Measurements from ENCODE around the gene PITPNM3.

DNA sequence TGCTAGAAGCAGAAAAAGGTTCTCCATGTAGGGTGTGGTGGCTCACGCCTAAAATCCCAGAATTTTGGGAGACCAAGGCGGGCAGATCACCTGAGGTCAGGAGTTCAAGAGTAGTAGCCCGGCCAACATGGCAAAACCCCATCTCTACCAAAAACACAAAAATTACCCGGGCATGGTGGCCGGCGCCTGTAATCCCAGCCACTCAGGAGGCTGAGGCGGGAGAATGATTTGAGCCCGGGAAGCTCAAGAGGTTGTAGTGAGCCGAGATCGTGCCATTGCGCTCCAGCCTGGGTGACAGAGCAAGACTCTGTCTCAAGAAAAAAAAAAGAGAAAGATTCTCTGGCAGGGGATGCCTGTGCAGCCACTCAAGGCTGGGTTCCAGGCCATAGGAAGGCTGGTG lies 54.2 kb downstream of the PITPNM3 start:
- no peak for TF ChIP-seq CTCF (IDR thresholded peaks at IDR 0.05)
- TF ChIP-seq POLR2A (IDR thresholded peaks at IDR 0.05), result no peak
